ENCODE measurements around the gene RIN1. TPM values are rescaled to one million over a fixed set of nuclear protein-coding genes. Genes with fewer than 3 reads are reported as not detected.
A peak's percentile ranks its signal among the peaks of the same experiment; 100 is the strongest.
"Not testable (repeated sequence)": the region's sequence is repeated elsewhere in the genome, so short reads cannot be mapped to it uniquely, and the experiment has no call there.

The RIN1 gene
- total and polyA plus RNA-seq, 8 donors, result 1.7 to 10.2 (median 3.5) TPM

GRCh38 chr11:66321606-66322005 lies 14.6 kb downstream of the RIN1 start:
- no peak for TF ChIP-seq CTCF (IDR thresholded peaks at IDR 0.05)
- intact Hi-C loops (cut with DNase I), result no loop called here
- ATAC-seq (no peak), DNase-seq (no peak)
- Histone ChIP-seq H3K27me3 (peaks cover 0 to 8% of the 10 kb centered on the region in 2 donors), H3K9me3 (no peaks in the 10 kb centered on the region), H3K4me1 (peaks cover 18 to 35% of the 10 kb centered on the region in 2 donors), H3K27ac (no peak overlapping the region), H3K4me3 (no peak overlapping the region), H3K36me3 (no peaks in the 10 kb centered on the region)

- H3K4me1 ChIP-seq, result peaks cover 14 to 34% of the 10 kb centered on the region in 2 donors
- DNase-seq; H3K36me3 ChIP-seq; H3K9me3 ChIP-seq; H3K4me3 ChIP-seq; intact Hi-C loops (cut with DNase I); H3K27ac ChIP-seq; ATAC-seq: not testable (repeated sequence)
- peaks cover 0 to 17% of the 10 kb centered on the region in 2 donors for H3K27me3 ChIP-seq
Measured at GRCh38 chr11:66320748-66321147, 15.5 kb downstream of the RIN1 start.

GRCh38 chr11:66320289-66320688 lies 15.9 kb downstream of the RIN1 start:
- H3K36me3 ChIP-seq; intact Hi-C loops (cut with DNase I); ATAC-seq; H3K4me3 ChIP-seq; H3K9me3 ChIP-seq; H3K27ac ChIP-seq; DNase-seq: not testable (repeated sequence)
- H3K4me1 ChIP-seq, result peaks cover 14 to 29% of the 10 kb centered on the region in 2 donors
- H3K27me3 ChIP-seq, result peaks cover 0 to 21% of the 10 kb centered on the region in 2 donors

- peaks cover 0 to 21% of the 10 kb centered on the region in 2 donors for H3K27me3 ChIP-seq
- intact Hi-C loops (cut with DNase I), result loop anchor here in 1 of 2 donors (10.0 kb wide), 1 partner anchor 66 kb away; no protein-coding TSS in a partner anchor
- peak overlapping the region; percentile 41 to 82 for H3K27ac ChIP-seq
- peaks cover 14 to 33% of the 10 kb centered on the region in 2 donors for H3K4me1 ChIP-seq
- H3K9me3 ChIP-seq, result no peaks in the 10 kb centered on the region
- H3K4me3 ChIP-seq, result no peak overlapping the region
- DNase-seq (peak in 1 of 4 donors; percentile 5), ATAC-seq (no peak)
- no peak for TF ChIP-seq CTCF (IDR thresholded peaks at IDR 0.05)
- H3K36me3 ChIP-seq, result no peaks in the 10 kb centered on the region
Measured at GRCh38 chr11:66318600-66318970, 17.6 kb downstream of the RIN1 start.

- peaks cover 0 to 21% of the 10 kb centered on the region in 2 donors for H3K27me3 ChIP-seq
- H3K36me3 ChIP-seq, result no peaks in the 10 kb centered on the region
- no peak for TF ChIP-seq CTCF (IDR thresholded peaks at IDR 0.05)
- DNase-seq (peak in 3 of 4 donors; percentile 53 to 87 (median 76)), ATAC-seq (peak; percentile 39)
- no peak overlapping the region for H3K4me3 ChIP-seq
- peak overlapping the region; percentile 41 to 82 for H3K27ac ChIP-seq
- no peaks in the 10 kb centered on the region for H3K9me3 ChIP-seq
- H3K4me1 ChIP-seq, result peaks cover 14 to 39% of the 10 kb centered on the region in 2 donors
- intact Hi-C loops (cut with DNase I), result loop anchor here in 1 of 2 donors (10.0 kb wide), 1 partner anchor 67 kb away; no protein-coding TSS in a partner anchor
Measured at GRCh38 chr11:66317723-66318599, 18.3 kb downstream of the RIN1 start.

GRCh38 chr11:66317322-66317722 lies 18.9 kb downstream of the RIN1 start:
- ATAC-seq (no peak), DNase-seq (peak in 3 of 4 donors; percentile 78 to 79 (median 79))
- Histone ChIP-seq H3K36me3 (no peaks in the 10 kb centered on the region), H3K27ac (peak overlapping the region; percentile 41 to 82), H3K4me3 (peak overlapping the region in 1 of 2 donors; percentile 62), H3K4me1 (peaks cover 14 to 43% of the 10 kb centered on the region in 2 donors), H3K9me3 (no peaks in the 10 kb centered on the region), H3K27me3 (peaks cover 0 to 21% of the 10 kb centered on the region in 2 donors)
- no peak for TF ChIP-seq CTCF (IDR thresholded peaks at IDR 0.05)
- intact Hi-C loops (cut with DNase I), result loop anchor here in 1 of 2 donors (10.0 kb wide), 1 partner anchor 67 kb away; no protein-coding TSS in a partner anchor

Data from left lung (tissue), 10 donors.